ENCODE data around the gene DNAH10. TPM values are rescaled to one million over a fixed set of nuclear protein-coding genes. Genes with fewer than 3 reads are reported as not detected.

DNAH10 gene
- total RNA-seq, 1 donor from 2014 or later, result not detected

- no peak for TF ChIP-seq CTCF (IDR thresholded peaks at IDR 0.05)
- Histone ChIP-seq H3K4me1 (no peaks in the 10 kb centered on the region), H3K27me3 (no peaks in the 10 kb centered on the region), H3K27ac (no peak overlapping the region), H3K4me3 (no peak overlapping the region), H3K36me3 (no peaks in the 10 kb centered on the region), H3K9me3 (no peaks in the 10 kb centered on the region)
- DNase-seq (ENCODE audit: low spot score in 2 of 2), result no peak
- intact Hi-C loops (cut with DNase I), result no loop called here
These were observed 152.7 kb downstream of the DNAH10 start for GRCh38 chr12:123914726-123915333.

- no peak for TF ChIP-seq CTCF (IDR thresholded peaks at IDR 0.05)
- no peak overlapping the region for H3K4me3 ChIP-seq
- no peak for DNase-seq (ENCODE audit: low spot score in 2 of 2)
- intact Hi-C loops (cut with DNase I), result no loop called here
- H3K4me1 ChIP-seq, result no peaks in the 10 kb centered on the region
- H3K36me3 ChIP-seq, result no peaks in the 10 kb centered on the region
- H3K27me3 ChIP-seq, result no peaks in the 10 kb centered on the region
- H3K27ac ChIP-seq, result no peak overlapping the region
- no peaks in the 10 kb centered on the region for H3K9me3 ChIP-seq
These were observed 154.6 kb downstream of the DNAH10 start for GRCh38 chr12:123916729-123917128.

DNA sequence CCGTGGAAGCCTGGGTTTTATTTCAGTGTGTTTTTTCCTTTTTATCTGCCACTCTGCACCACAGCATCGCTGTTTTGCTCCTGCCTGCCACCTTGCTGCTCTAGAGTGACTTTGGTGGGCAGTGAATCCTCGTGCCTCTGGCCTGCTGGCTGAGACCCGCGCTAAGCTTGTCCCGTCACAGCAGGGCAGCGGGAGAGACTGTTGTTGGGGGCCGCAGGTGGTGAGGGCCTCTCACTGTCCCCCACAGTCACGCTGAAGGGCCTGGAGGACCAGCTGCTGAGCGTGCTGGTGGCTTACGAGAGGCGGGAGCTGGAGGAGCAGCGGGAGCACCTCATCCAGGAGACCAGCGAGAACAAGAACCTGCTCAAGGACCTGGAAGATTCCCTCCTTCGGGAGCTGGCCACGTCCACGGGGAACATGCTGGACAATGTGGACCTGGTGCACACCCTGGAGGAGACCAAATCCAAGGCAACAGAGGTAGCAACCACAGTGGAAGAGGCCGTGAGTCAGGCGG is 155.3 kb downstream of the DNAH10 start:
- no peak for TF ChIP-seq CTCF (IDR thresholded peaks at IDR 0.05)
- no peak for DNase-seq (ENCODE audit: low spot score in 2 of 2)
- Histone ChIP-seq H3K36me3 (no peaks in the 10 kb centered on the region), H3K4me3 (no peak overlapping the region), H3K4me1 (no peaks in the 10 kb centered on the region), H3K9me3 (no peaks in the 10 kb centered on the region), H3K27ac (no peak overlapping the region), H3K27me3 (no peaks in the 10 kb centered on the region)
- intact Hi-C loops (cut with DNase I), result no loop called here

- no peaks in the 10 kb centered on the region for H3K9me3 ChIP-seq
- no peak overlapping the region for H3K4me3 ChIP-seq
- H3K36me3 ChIP-seq, result no peaks in the 10 kb centered on the region
- no peak overlapping the region for H3K27ac ChIP-seq
- no peaks in the 10 kb centered on the region for H3K27me3 ChIP-seq
- no peak for DNase-seq (ENCODE audit: low spot score in 2 of 2)
- intact Hi-C loops (cut with DNase I), result no loop called here
- no peaks in the 10 kb centered on the region for H3K4me1 ChIP-seq
- TF ChIP-seq CTCF (IDR thresholded peaks at IDR 0.05), result no peak
These were observed 157.9 kb downstream of the DNAH10 start for GRCh38 chr12:123919980-123920360.

DNA sequence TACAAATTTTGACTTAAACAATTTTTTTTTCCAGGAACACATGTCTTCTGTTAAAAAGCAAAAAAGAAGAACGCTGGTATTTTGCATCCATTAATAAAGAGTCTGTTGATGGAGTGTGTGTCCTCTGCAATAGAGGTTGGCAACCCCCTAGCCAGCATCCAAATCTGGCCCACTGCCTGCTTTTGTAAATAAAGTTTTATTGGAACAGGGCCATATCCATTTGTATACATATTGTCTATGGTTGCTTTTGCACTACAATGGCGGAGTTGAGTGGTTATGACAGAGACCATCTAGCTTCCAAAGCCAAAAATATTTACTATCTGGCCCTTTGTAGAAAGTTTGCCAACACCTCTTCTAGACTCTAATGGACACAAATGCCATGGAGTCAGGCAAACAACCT is 160.9 kb downstream of the DNAH10 start:
- H3K36me3 ChIP-seq, result no peaks in the 10 kb centered on the region
- intact Hi-C loops (cut with DNase I), result no loop called here

More for the DNA sequence above, 160.9 kb downstream of the DNAH10 start:
- H3K9me3 ChIP-seq, result no peaks in the 10 kb centered on the region
- no peak overlapping the region for H3K27ac ChIP-seq
- no peaks in the 10 kb centered on the region for H3K27me3 ChIP-seq
- DNase-seq (ENCODE audit: low spot score in 2 of 2), result no peak
- no peaks in the 10 kb centered on the region for H3K4me1 ChIP-seq
- no peak for TF ChIP-seq CTCF (IDR thresholded peaks at IDR 0.05)
- H3K4me3 ChIP-seq, result no peak overlapping the region
